ENCODE measurements around the gene UQCC2.
A peak's percentile ranks its signal among the peaks of the same experiment; 100 is the strongest.

Gene UQCC2

DNA sequence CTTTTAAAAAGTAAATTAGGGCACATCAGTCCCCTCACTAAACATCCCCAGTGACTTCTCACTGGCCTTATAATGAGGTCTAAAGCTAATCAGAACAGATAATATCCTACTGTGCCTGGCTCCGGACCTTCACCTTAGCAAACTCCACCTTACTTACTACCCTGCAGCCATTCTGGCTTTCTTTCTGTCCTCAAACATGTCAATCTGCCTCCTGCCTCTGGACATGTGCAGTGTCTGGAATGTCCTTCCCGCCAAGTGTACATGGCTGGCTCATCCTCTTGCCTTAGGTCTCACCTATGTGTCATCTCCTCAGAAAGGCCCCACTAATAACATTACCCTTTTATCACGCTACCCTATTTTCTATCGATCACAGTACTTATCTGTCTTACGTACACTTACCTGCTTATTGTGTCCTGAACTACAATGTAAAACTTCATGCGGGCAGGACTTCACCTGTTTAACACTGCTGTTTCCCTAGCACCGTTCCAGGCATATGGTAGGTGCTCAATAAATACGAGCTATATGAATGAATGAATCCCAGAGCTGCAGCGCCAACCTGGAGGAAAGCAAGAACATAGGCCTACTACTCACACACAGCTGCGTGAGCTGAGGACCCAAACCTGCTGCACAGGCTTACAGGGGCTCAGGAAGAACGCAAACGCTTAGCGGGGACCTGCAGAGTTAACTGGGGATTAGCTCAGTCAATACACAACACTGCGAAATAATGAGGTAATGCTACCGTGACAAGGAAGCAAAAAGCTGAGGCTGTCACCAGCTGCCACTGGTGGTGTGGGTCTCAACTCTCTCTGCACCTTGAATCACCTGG, 991 bp downstream of the UQCC2 start:
- H3K9ac ChIP-seq (ENCODE audit: low read depth, low read length) = peak overlapping the region; percentile 94
- H3K9me3 ChIP-seq (replicated peaks; ENCODE audit: low read length) = no peaks in the 10 kb centered on the region
- peak overlapping the region; percentile 89 for H3K4me2 ChIP-seq (ENCODE audit: low read length)
- peaks cover 16% of the 10 kb centered on the region for H3K4me1 ChIP-seq (ENCODE audit: control insufficient read depth, insufficient read depth, low read length)
- peak overlapping the region; percentile 89 for H3K4me3 ChIP-seq (ENCODE audit: low read length)
- H3K36me3 ChIP-seq (ENCODE audit: insufficient read depth, low read length) = peaks cover 20% of the 10 kb centered on the region
- no peaks in the 10 kb centered on the region for H3K27me3 ChIP-seq (ENCODE audit: control insufficient read depth, insufficient read depth, low read length)

- Histone ChIP-seq H3K27me3 (ENCODE audit: control insufficient read depth, insufficient read depth, low read length) (no peaks in the 10 kb centered on the region), H3K36me3 (ENCODE audit: insufficient read depth, low read length) (peaks cover 20% of the 10 kb centered on the region), H3K9me3 (replicated peaks; ENCODE audit: low read length) (no peaks in the 10 kb centered on the region), H3K4me1 (ENCODE audit: control insufficient read depth, insufficient read depth, low read length) (peaks cover 16% of the 10 kb centered on the region), H3K4me2 (ENCODE audit: low read length) (no peak overlapping the region), H3K9ac (ENCODE audit: low read depth, low read length) (no peak overlapping the region), H3K4me3 (ENCODE audit: low read length) (no peak overlapping the region)
Observed at GRCh38 chr6:33709605-33710295, 1.8 kb downstream of the UQCC2 start.

- no peaks in the 10 kb centered on the region for H3K9me3 ChIP-seq (replicated peaks; ENCODE audit: low read length)
- H3K27me3 ChIP-seq (ENCODE audit: control insufficient read depth, insufficient read depth, low read length) = no peaks in the 10 kb centered on the region
- peaks cover 16% of the 10 kb centered on the region for H3K4me1 ChIP-seq (ENCODE audit: control insufficient read depth, insufficient read depth, low read length)
- no peak overlapping the region for H3K4me2 ChIP-seq (ENCODE audit: low read length)
- H3K36me3 ChIP-seq (ENCODE audit: insufficient read depth, low read length) = peaks cover 20% of the 10 kb centered on the region
- H3K4me3 ChIP-seq (ENCODE audit: low read length) = no peak overlapping the region
- no peak overlapping the region for H3K9ac ChIP-seq (ENCODE audit: low read depth, low read length)
Observed at GRCh38 chr6:33708516-33709204, 2.8 kb downstream of the UQCC2 start.

DNA sequence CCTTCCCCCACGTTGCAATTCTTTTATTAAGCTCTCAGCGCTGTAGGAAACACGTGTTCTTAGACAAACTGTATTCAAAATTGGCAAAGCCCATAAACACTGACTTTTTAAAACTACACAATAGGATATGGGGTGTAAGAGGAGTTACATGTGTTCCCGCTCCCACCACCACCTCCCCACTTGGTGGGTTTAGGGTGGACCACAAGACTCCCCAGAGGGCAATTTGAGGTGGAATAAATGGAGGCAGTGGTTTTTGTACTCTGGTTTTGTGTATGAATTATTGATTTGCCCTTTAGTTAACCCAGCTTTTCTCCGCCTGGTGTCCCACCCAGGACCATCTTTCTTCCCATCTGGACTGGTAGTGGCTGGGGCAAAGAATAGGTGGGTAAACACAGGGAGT, 3.7 kb downstream of the UQCC2 start:
- peaks cover 20% of the 10 kb centered on the region for H3K36me3 ChIP-seq (ENCODE audit: insufficient read depth, low read length)
- no peaks in the 10 kb centered on the region for H3K9me3 ChIP-seq (replicated peaks; ENCODE audit: low read length)

GRCh38 chr6:33705955-33706725, 5.4 kb downstream of the UQCC2 start:
- Histone ChIP-seq H3K4me2 (ENCODE audit: low read length) (no peak overlapping the region), H3K36me3 (ENCODE audit: insufficient read depth, low read length) (peaks cover 25% of the 10 kb centered on the region)

More for the DNA sequence above, 3.7 kb downstream of the UQCC2 start:
- H3K9ac ChIP-seq (ENCODE audit: low read depth, low read length) = no peak overlapping the region
- no peak overlapping the region for H3K4me2 ChIP-seq (ENCODE audit: low read length)
- H3K4me1 ChIP-seq (ENCODE audit: control insufficient read depth, insufficient read depth, low read length) = peaks cover 16% of the 10 kb centered on the region
- H3K27me3 ChIP-seq (ENCODE audit: control insufficient read depth, insufficient read depth, low read length) = no peaks in the 10 kb centered on the region
- no peak overlapping the region for H3K4me3 ChIP-seq (ENCODE audit: low read length)

GRCh38 chr6:33705268-33705885, 6.1 kb downstream of the UQCC2 start:
- H3K4me2 ChIP-seq (ENCODE audit: low read length) = no peak overlapping the region
- H3K27me3 ChIP-seq (ENCODE audit: control insufficient read depth, insufficient read depth, low read length) = no peaks in the 10 kb centered on the region
- H3K9me3 ChIP-seq (replicated peaks; ENCODE audit: low read length) = no peaks in the 10 kb centered on the region
- H3K4me3 ChIP-seq (ENCODE audit: low read length) = no peak overlapping the region
- peaks cover 5% of the 10 kb centered on the region for H3K4me1 ChIP-seq (ENCODE audit: control insufficient read depth, insufficient read depth, low read length)
- H3K9ac ChIP-seq (ENCODE audit: low read depth, low read length) = no peak overlapping the region
- peaks cover 29% of the 10 kb centered on the region for H3K36me3 ChIP-seq (ENCODE audit: insufficient read depth, low read length)

More at GRCh38 chr6:33705955-33706725, 5.4 kb downstream of the UQCC2 start:
- Histone ChIP-seq H3K4me3 (ENCODE audit: low read length) (no peak overlapping the region), H3K9ac (ENCODE audit: low read depth, low read length) (no peak overlapping the region), H3K27me3 (ENCODE audit: control insufficient read depth, insufficient read depth, low read length) (no peaks in the 10 kb centered on the region), H3K4me1 (ENCODE audit: control insufficient read depth, insufficient read depth, low read length) (peaks cover 12% of the 10 kb centered on the region), H3K9me3 (replicated peaks; ENCODE audit: low read length) (no peaks in the 10 kb centered on the region)

DNA sequence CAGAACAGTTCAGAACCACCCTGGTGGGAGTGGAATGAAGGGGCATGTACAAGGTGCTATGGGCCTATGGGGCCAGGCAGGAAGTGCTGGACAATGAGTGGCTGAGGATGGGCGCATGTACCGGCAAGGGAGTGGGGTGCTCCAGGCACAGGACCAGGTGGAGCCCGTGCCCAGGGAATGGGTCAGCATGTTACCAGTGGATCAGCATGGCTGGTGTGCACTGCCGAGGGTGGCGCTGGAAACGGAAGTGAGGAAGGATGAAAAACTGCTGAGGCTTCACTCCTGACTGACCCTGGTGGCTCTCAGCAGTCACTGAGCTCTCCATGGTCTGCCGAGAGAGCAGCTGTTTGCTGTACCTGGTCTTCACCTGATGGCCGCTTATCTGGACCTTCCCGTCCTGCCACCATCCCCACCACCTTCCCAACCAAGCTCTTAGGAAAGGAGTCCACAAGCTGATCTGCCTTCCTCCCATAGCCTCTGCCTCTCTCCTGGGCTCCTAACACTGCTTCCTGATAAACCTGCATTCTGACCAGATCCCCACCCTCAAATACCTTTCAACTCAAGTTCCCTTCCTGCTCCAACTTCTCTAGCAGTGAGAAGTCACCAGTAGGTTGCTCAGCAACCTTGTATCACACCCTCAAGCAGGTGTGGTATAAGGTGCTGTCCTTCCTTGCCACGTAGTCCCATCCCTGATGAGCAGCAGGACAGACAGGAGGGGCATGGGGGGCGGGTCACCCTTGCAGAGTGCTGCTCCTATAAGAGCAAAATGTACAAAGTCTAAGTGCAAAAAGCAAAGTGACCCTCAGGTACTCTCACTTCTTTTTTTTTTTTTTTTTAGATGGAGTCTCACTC, 7.1 kb downstream of the UQCC2 start:
- Histone ChIP-seq H3K36me3 (ENCODE audit: insufficient read depth, low read length) (peaks cover 28% of the 10 kb centered on the region), H3K9ac (ENCODE audit: low read depth, low read length) (no peak overlapping the region), H3K4me1 (ENCODE audit: control insufficient read depth, insufficient read depth, low read length) (no peaks in the 10 kb centered on the region), H3K4me3 (ENCODE audit: low read length) (no peak overlapping the region), H3K27me3 (ENCODE audit: control insufficient read depth, insufficient read depth, low read length) (no peaks in the 10 kb centered on the region), H3K4me2 (ENCODE audit: low read length) (no peak overlapping the region), H3K9me3 (replicated peaks; ENCODE audit: low read length) (no peaks in the 10 kb centered on the region)

GRCh38 chr6:33702345-33702977, 9.0 kb downstream of the UQCC2 start:
- no peak overlapping the region for H3K4me3 ChIP-seq (ENCODE audit: low read length)
- no peaks in the 10 kb centered on the region for H3K27me3 ChIP-seq (ENCODE audit: control insufficient read depth, insufficient read depth, low read length)
- H3K4me1 ChIP-seq (ENCODE audit: control insufficient read depth, insufficient read depth, low read length) = peaks cover 1% of the 10 kb centered on the region
- H3K9me3 ChIP-seq (replicated peaks; ENCODE audit: low read length) = no peaks in the 10 kb centered on the region
- no peak overlapping the region for H3K4me2 ChIP-seq (ENCODE audit: low read length)
- peaks cover 31% of the 10 kb centered on the region for H3K36me3 ChIP-seq (ENCODE audit: insufficient read depth, low read length)
- no peak overlapping the region for H3K9ac ChIP-seq (ENCODE audit: low read depth, low read length)

GRCh38 chr6:33700391-33701050, 11.0 kb downstream of the UQCC2 start:
- no peak overlapping the region for H3K9ac ChIP-seq (ENCODE audit: low read depth, low read length)
- H3K4me2 ChIP-seq (ENCODE audit: low read length) = no peak overlapping the region
- H3K27me3 ChIP-seq (ENCODE audit: control insufficient read depth, insufficient read depth, low read length) = no peaks in the 10 kb centered on the region
- peaks cover 46% of the 10 kb centered on the region for H3K36me3 ChIP-seq (ENCODE audit: insufficient read depth, low read length)
- H3K9me3 ChIP-seq (replicated peaks; ENCODE audit: low read length) = no peaks in the 10 kb centered on the region
- peaks cover 21% of the 10 kb centered on the region for H3K4me1 ChIP-seq (ENCODE audit: control insufficient read depth, insufficient read depth, low read length)
- no peak overlapping the region for H3K4me3 ChIP-seq (ENCODE audit: low read length)

All from skeletal muscle satellite cell (primary cell).